AG04450 (cell line): Measurements from ENCODE around the gene PHF5A. TPM values are rescaled to one million over a fixed set of nuclear protein-coding genes. Genes with fewer than 3 reads are reported as not detected.

ENCODE experiments used
- CTCF ChIA-PET: fragments of 300-600, 350-600 bp; formaldehyde crosslinking; extraction: SDS; loops from one replicate; lab custom pipeline; 2022; ENCODE audit warnings: antibody characterized with exemption, inconsistent platforms; lab: Charles Lee
- POLR2A ChIA-PET: fragments of 350-600 bp; formaldehyde crosslinking; extraction: SDS; loops from one replicate; lab custom pipeline; 2021; ENCODE audit warnings: antibody characterized with exemption, inconsistent platforms; lab: Yijun Ruan, JAX
- DNase-seq: peaks from one replicate; pipeline ENCODE4 v3.0.0-alpha.2; 2011; ENCODE audit warnings: low read depth, low spot score
- H3K27ac ChIP-seq: one replicate; pipeline ENCODE4 v1.5.1; 2012; ENCODE audit warnings: low read depth, low read length, control low read depth
- H3K27me3 ChIP-seq: one replicate; pipeline ENCODE4 v1.6.0; 2012; ENCODE audit warnings: low read length; ENCODE audit not compliant: control insufficient read depth, insufficient read depth
- H3K4me3 ChIP-seq: 2 replicates; pipeline ENCODE4 v1.5.1; 2011; ENCODE audit warnings: mild to moderate bottlenecking, low read depth, low read length, control low read depth
- H3K9me3 ChIP-seq: 2 replicates; pipeline ENCODE4 v1.5.1; 2012; ENCODE audit warnings: low read length; ENCODE audit not compliant: control insufficient read depth, insufficient read depth
- CTCF ChIP-seq: IDR thresholded peaks from 2 replicates; pipeline ENCODE4 v1.5.1; 2011; ENCODE audit warnings: low read depth, low read length, control low read depth, inconsistent platforms
- polyA minus RNA-seq: library from RNA; depleted of rRNA, polyadenylated mRNA; stranded (reverse); fragments of >200 nt; gene quantifications from 2 replicates; pipeline ENCODE4 v1.2.3, GENCODE V29; 2011; rRNA and poly(A)+ RNA removed
- polyA plus RNA-seq: library from polyadenylated mRNA; depleted of rRNA; stranded (reverse); fragments of >200 nt; gene quantifications from 2 replicates; pipeline ENCODE4 v1.2.3, GENCODE V29; 2011; rRNA removed

Gene PHF5A
- polyA plus RNA-seq (47.9 and 53.8 TPM in 2 replicates), polyA minus RNA-seq (24.9 and 32.2 TPM in 2 replicates)

GRCh38 chr22:41468381-41469217, at the start of gene PHF5A, which contains the start of gene ACO2:
TSS of gene PHF5A (minus strand) at chr22:41468692. CDS start at chr22:41468653, 39 bp downstream.
TSS of gene ACO2 (plus strand) at chr22:41469117. CDS start at chr22:41469147, 30 bp downstream.
- ChIA-PET POLR2A (interaction anchor here (0.5 to 2.6 kb wide), 21 partner anchors 9 to 612 kb away, joined by 3 to 24 read pairs (median 5); partner anchors contain the start of genes DESI1, PMM1, RANGAP1 and ST13), CTCF (interaction anchor here (0.5 to 3.0 kb wide), 3 partner anchors 49 to 66 kb away, joined by 3 to 15 read pairs (median 12); no protein-coding TSS in a partner anchor)
- Histone ChIP-seq H3K4me3 (peak within 1 kb of the TSS; percentile 98), H3K9me3 (no peaks in the 10 kb centered on the region; the same call in 1 of the 2 replicates), H3K27me3 (no peaks in the 10 kb centered on the region), H3K27ac (peak within 1 kb of the TSS; percentile 86)
- peak; percentile 93 for DNase-seq
- TF ChIP-seq CTCF: no peak

- no peak overlapping the region for H3K27ac ChIP-seq
- H3K27me3 ChIP-seq: no peaks in the 10 kb centered on the region
- no peak for TF ChIP-seq CTCF
- no peak overlapping the region for H3K4me3 ChIP-seq
- H3K9me3 ChIP-seq: no peaks in the 10 kb centered on the region
- DNase-seq: no peak
- CTCF ChIA-PET: interaction anchor here (0.6 to 4.2 kb wide), 43 partner anchors 9 to 595 kb away, joined by 3 to 141 read pairs (median 5); partner anchors contain the start of genes ACO2, PHF5A, TEF and TOB2
- POLR2A ChIA-PET: interaction anchor here (0.6 kb wide), 1 partner anchor 65 kb away, joined by 9 read pairs; no protein-coding TSS in a partner anchor
These were observed 49.5 kb upstream of the PHF5A start for GRCh38 chr22:41518048-41518347.

GRCh38 chr22:41517172-41518047, 48.9 kb upstream of the PHF5A start:
- POLR2A ChIA-PET: interaction anchor here (0.6 to 0.8 kb wide), 2 partner anchors 64 to 71 kb away, joined by 3 to 9 read pairs; partner anchors contain the start of gene TOB2

GRCh38 chr22:41516462-41516861, 48.0 kb upstream of the PHF5A start:
- H3K9me3 ChIP-seq: no peaks in the 10 kb centered on the region
- TF ChIP-seq CTCF: no peak
- H3K27ac ChIP-seq: no peak overlapping the region
- CTCF ChIA-PET: interaction anchor here (1.0 to 4.2 kb wide), 9 partner anchors 11 to 201 kb away, joined by 3 to 141 read pairs (median 9); partner anchors contain the start of gene TOB2
- H3K27me3 ChIP-seq: no peaks in the 10 kb centered on the region
- POLR2A ChIA-PET: interaction anchor here (0.8 kb wide), 1 partner anchor 70 kb away, joined by 3 read pairs; the partner anchor contains the start of gene TOB2
- no peak for DNase-seq
- no peak overlapping the region for H3K4me3 ChIP-seq

More at GRCh38 chr22:41517172-41518047, 48.9 kb upstream of the PHF5A start:
- no peaks in the 10 kb centered on the region for H3K27me3 ChIP-seq
- H3K27ac ChIP-seq: no peak overlapping the region
- no peaks in the 10 kb centered on the region for H3K9me3 ChIP-seq
- H3K4me3 ChIP-seq: no peak overlapping the region
- no peak for DNase-seq
- peak; percentile 93 for TF ChIP-seq CTCF
- CTCF ChIA-PET: interaction anchor here (0.6 to 4.2 kb wide), 45 partner anchors 8 to 594 kb away, joined by 3 to 141 read pairs (median 5); partner anchors contain the start of genes ACO2, PHF5A, TEF and TOB2
